SU-DHL-6 (cell line): Measurements from ENCODE around the gene PCNX3.
A peak's percentile ranks its signal among the peaks of the same experiment; 100 is the strongest.

Source experiments
- H2AFZ ChIP-seq: fragments of 200-600 bp; sonication (generic); 2 replicates; pipeline ENCODE4 v1.6.1; 2014; ENCODE audit warnings: low read depth, mild to moderate bottlenecking, moderate library complexity, mixed read lengths, antibody characterized with exemption, low read length; ENCODE audit not compliant: severe bottlenecking
- H3F3A ChIP-seq: fragments of 200-600 bp; shearing (Covaris generic); 2 replicates; pipeline ENCODE4 v1.6.0; 2016; ENCODE audit warnings: antibody characterized with exemption, mild to moderate bottlenecking; ENCODE audit not compliant: insufficient read depth
- H3K27ac ChIP-seq: fragments of 200-600 bp; sonication (generic); 2 replicates; pipeline ENCODE4 v1.5.1; 2016; ENCODE audit warnings: low read depth, mild to moderate bottlenecking, low read length, moderate library complexity, mixed read lengths
- H3K27me3 ChIP-seq: fragments of 200-600 bp; sonication (generic), shearing (Covaris generic); 2 replicates; pipeline ENCODE4 v1.6.0; 2014; ENCODE audit warnings: mild to moderate bottlenecking, low read length
- H3K36me3 ChIP-seq: fragments of 200-600 bp; sonication (generic); 2 replicates; pipeline ENCODE4 v1.6.1; 2014; ENCODE audit warnings: mild to moderate bottlenecking, low read length, mixed read lengths
- H3K4me2 ChIP-seq: fragments of 300-600, 200-600 bp; shearing (Covaris generic), sonication (generic); 2 replicates; pipeline ENCODE4 v1.6.0; 2014; ENCODE audit warnings: low read length, low read depth, mild to moderate bottlenecking; ENCODE audit not compliant: poor library complexity, severe bottlenecking
- H3K4me3 ChIP-seq: fragments of 200-600 bp; sonication (generic); 2 replicates; pipeline ENCODE4 v1.5.1; 2014; ENCODE audit warnings: antibody characterized with exemption, low read length, mild to moderate bottlenecking, mixed read lengths; ENCODE audit not compliant: insufficient read depth, poor library complexity, severe bottlenecking
- H3K79me2 ChIP-seq: fragments of 200-600 bp; sonication (generic); 2 replicates; pipeline ENCODE4 v1.6.1; 2014; ENCODE audit warnings: mild to moderate bottlenecking, low read length, moderate library complexity; ENCODE audit not compliant: insufficient read depth
- H3K9ac ChIP-seq: fragments of 200-600 bp; sonication (generic); 2 replicates; pipeline ENCODE4 v1.7.0; 2014; ENCODE audit warnings: mild to moderate bottlenecking, low read length
- H3K9me2 ChIP-seq: fragments of 200-600 bp; sonication (generic); replicated peaks from 2 replicates; pipeline ENCODE4 v1.6.1; 2014; ENCODE audit warnings: low read length; ENCODE audit not compliant: insufficient read depth
- H3K9me3 ChIP-seq: fragments of 200-600 bp; sonication (generic); 2 replicates; pipeline ENCODE4 v1.6.1; 2014; ENCODE audit warnings: low read length, mixed read lengths; ENCODE audit not compliant: insufficient read depth
- H4K20me1 ChIP-seq: fragments of 200-600 bp; sonication (generic); 2 replicates; pipeline ENCODE4 v1.6.1; 2014; ENCODE audit warnings: low read depth, mild to moderate bottlenecking, antibody characterized with exemption, low read length, moderate library complexity, mixed read lengths
- CTCF ChIP-seq: fragments of 200-600 bp; sonication (generic); IDR thresholded peaks from one replicate; pipeline ENCODE4 v1.5.1; 2017; ENCODE audit warnings: antibody characterized with exemption, mild to moderate bottlenecking, low read length, moderate library complexity; ENCODE audit not compliant: insufficient read depth, poor library complexity, severe bottlenecking
- EZH2phosphoT487 ChIP-seq: fragments of 200-600 bp; sonication (generic), shearing (Covaris generic); conservative IDR thresholded peaks from 2 replicates; pipeline ENCODE4 v1.6.1; 2018; ENCODE audit warnings: mild to moderate bottlenecking, antibody characterized with exemption, low read length, moderate library complexity, mixed read lengths

The PCNX3 gene

GRCh38 chr11:65586676-65587075 is 28.9 kb upstream of the PCNX3 start:
- Histone ChIP-seq H3F3A (no peaks in the 10 kb centered on the region), H3K9me3 (no peaks in the 10 kb centered on the region), H3K9me2 (no peaks in the 10 kb centered on the region), H3K4me2 (no peak overlapping the region), H3K9ac (no peak overlapping the region), H3K27me3 (no peaks in the 10 kb centered on the region), H3K4me3 (no peak overlapping the region), H3K27ac (no peak overlapping the region), H4K20me1 (no peaks in the 10 kb centered on the region), H3K79me2 (no peaks in the 10 kb centered on the region), H2AFZ (no peak overlapping the region), H3K36me3 (no peaks in the 10 kb centered on the region)
- no peak for TF ChIP-seq CTCF
- TF ChIP-seq EZH2phosphoT487, result no peak

- no peak for TF ChIP-seq EZH2phosphoT487
- peak; percentile 87 for TF ChIP-seq CTCF
- peak overlapping the region; percentile 30 for H2AFZ ChIP-seq
- no peaks in the 10 kb centered on the region for H4K20me1 ChIP-seq
- no peaks in the 10 kb centered on the region for H3K27me3 ChIP-seq
- no peaks in the 10 kb centered on the region for H3K36me3 ChIP-seq
- H3K9me2 ChIP-seq, result no peaks in the 10 kb centered on the region
- no peak overlapping the region for H3K4me3 ChIP-seq
- H3K27ac ChIP-seq, result peak overlapping the region; percentile 44
- H3K9ac ChIP-seq, result peak overlapping the region; percentile 34; the same call in 1 of the 2 replicates
- no peaks in the 10 kb centered on the region for H3K9me3 ChIP-seq
- H3K79me2 ChIP-seq, result no peaks in the 10 kb centered on the region
- peak overlapping the region; percentile 18 for H3K4me2 ChIP-seq
- no peaks in the 10 kb centered on the region for H3F3A ChIP-seq
These were observed 27.1 kb upstream of the PCNX3 start for GRCh38 chr11:65588199-65589054.

GRCh38 chr11:65589444-65590239 is 25.9 kb upstream of the PCNX3 start:
- TF ChIP-seq EZH2phosphoT487, result no peak
- Histone ChIP-seq H2AFZ (no peak overlapping the region), H3K79me2 (no peaks in the 10 kb centered on the region), H3K4me2 (no peak overlapping the region), H4K20me1 (no peaks in the 10 kb centered on the region), H3K36me3 (no peaks in the 10 kb centered on the region), H3K4me3 (no peak overlapping the region), H3K9me3 (no peaks in the 10 kb centered on the region), H3K9ac (no peak overlapping the region), H3K27me3 (no peaks in the 10 kb centered on the region), H3F3A (no peaks in the 10 kb centered on the region), H3K9me2 (no peaks in the 10 kb centered on the region), H3K27ac (no peak overlapping the region)
